LNCaP clone FGC (cell line): ENCODE data around the gene PIEZO2.

Experiments
- DNase-seq: peaks from one replicate; pipeline ENCODE4 v3.0.0-alpha.2; 2011; ENCODE audit warnings: low read depth
- H3K4me3 ChIP-seq: 2 replicates; pipeline ENCODE4 v1.5.1; 2011; ENCODE audit warnings: mild to moderate bottlenecking, low read depth, low read length, control low read depth
- CTCF ChIP-seq: IDR thresholded peaks from 2 replicates; pipeline ENCODE4 v1.5.1; 2012; ENCODE audit warnings: mild to moderate bottlenecking; ENCODE audit not compliant: control insufficient read depth, insufficient read depth; ENCODE audit errors: extremely low read depth

Gene PIEZO2

GRCh38 chr18:10726198-10727068 lies 422.9 kb downstream of the PIEZO2 start:
- H3K4me3 ChIP-seq = peak overlapping the region; percentile 42
- DNase-seq = peak; percentile 70
- TF ChIP-seq CTCF = no peak

GRCh38 chr18:10724666-10725065 lies 424.7 kb downstream of the PIEZO2 start:
- DNase-seq = no peak
- H3K4me3 ChIP-seq = no peak overlapping the region
- TF ChIP-seq CTCF = no peak

GRCh38 chr18:10723496-10723895 lies 425.9 kb downstream of the PIEZO2 start:
- TF ChIP-seq CTCF = no peak
- no peak overlapping the region for H3K4me3 ChIP-seq
- no peak for DNase-seq

GRCh38 chr18:10718809-10719208 lies 430.6 kb downstream of the PIEZO2 start:
- no peak overlapping the region for H3K4me3 ChIP-seq
- DNase-seq = no peak
- no peak for TF ChIP-seq CTCF

GRCh38 chr18:10715791-10716190 lies 433.6 kb downstream of the PIEZO2 start:
- no peak overlapping the region for H3K4me3 ChIP-seq
- no peak for DNase-seq
- TF ChIP-seq CTCF = no peak

- no peak for TF ChIP-seq CTCF
- DNase-seq = no peak
- H3K4me3 ChIP-seq = no peak overlapping the region
Measured at GRCh38 chr18:10713409-10713808, 436.0 kb downstream of the PIEZO2 start.

- no peak overlapping the region for H3K4me3 ChIP-seq
- no peak for DNase-seq
- TF ChIP-seq CTCF = no peak
Measured at GRCh38 chr18:10707294-10707693, 442.1 kb downstream of the PIEZO2 start.
